ENCODE results near the gene VSTM2L. TPM values are rescaled to one million over a fixed set of nuclear protein-coding genes. Genes with fewer than 3 reads are reported as not detected.
A peak's percentile ranks its signal among the peaks of the same experiment; 100 is the strongest.

The VSTM2L gene
- total and polyA plus RNA-seq, 2 of the 13 experiments (the other 11 are each of a cell fraction or from before 2014, with no cell fraction given) = not detected

DNA sequence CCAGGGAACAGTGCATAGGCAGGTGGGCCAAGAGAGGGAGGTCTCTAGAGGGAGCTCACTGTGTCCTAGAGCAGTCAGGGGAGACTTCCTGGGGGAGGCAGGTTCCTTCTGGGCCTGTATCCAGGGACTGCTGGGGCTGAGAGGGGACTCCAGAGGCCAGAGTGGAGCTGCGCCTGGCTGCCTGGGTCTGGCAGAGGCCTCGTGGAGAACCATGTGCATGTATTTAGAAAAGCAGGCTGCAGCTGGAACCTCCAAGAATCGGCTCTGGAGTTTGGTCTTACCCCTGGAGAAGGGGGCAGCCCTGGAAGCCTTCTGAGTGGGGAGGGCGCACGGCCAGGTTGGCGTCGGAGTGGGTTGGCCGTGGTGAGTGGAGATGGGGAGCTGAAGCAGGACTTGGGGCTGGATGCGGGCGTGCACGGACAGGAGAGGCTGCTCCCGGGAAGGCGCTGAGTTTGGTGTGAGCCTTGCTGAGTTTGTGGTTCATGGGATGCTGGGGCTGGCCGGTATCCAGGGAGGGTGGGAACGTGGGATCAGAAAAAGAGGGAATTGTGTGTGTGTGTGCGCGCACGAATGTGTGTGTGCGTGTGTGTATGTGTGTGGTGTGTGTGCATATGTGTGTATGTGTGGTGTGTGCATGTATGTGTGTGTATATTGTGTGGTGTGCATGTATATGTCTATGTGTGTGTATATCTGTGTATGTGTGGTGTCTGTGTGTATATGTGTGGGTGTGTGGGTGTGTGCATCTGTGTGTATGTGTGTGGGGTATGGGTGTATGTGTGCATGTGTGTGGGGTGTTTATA lies 10.8 kb downstream of the VSTM2L start (continued):
- TF ChIP-seq, protein P1, sequence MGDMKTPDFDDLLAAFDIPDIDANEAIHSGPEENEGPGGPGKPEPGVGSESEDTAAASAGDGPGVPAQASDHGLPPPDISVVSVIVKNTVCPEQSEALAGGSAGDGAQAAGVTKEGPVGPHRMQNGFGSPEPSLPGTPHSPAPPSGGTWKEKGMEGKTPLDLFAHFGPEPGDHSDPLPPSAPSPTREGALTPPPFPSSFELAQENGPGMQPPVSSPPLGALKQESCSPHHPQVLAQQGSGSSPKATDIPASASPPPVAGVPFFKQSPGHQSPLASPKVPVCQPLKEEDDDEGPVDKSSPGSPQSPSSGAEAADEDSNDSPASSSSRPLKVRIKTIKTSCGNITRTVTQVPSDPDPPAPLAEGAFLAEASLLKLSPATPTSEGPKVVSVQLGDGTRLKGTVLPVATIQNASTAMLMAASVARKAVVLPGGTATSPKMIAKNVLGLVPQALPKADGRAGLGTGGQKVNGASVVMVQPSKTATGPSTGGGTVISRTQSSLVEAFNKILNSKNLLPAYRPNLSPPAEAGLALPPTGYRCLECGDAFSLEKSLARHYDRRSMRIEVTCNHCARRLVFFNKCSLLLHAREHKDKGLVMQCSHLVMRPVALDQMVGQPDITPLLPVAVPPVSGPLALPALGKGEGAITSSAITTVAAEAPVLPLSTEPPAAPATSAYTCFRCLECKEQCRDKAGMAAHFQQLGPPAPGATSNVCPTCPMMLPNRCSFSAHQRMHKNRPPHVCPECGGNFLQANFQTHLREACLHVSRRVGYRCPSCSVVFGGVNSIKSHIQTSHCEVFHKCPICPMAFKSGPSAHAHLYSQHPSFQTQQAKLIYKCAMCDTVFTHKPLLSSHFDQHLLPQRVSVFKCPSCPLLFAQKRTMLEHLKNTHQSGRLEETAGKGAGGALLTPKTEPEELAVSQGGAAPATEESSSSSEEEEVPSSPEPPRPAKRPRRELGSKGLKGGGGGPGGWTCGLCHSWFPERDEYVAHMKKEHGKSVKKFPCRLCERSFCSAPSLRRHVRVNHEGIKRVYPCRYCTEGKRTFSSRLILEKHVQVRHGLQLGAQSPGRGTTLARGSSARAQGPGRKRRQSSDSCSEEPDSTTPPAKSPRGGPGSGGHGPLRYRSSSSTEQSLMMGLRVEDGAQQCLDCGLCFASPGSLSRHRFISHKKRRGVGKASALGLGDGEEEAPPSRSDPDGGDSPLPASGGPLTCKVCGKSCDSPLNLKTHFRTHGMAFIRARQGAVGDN (CRISPR knock-in tag; IDR thresholded peaks at IDR 0.05) = peak; percentile 39; the same call in 1 of the 2 replicates
- TF ChIP-seq RFXANK (CRISPR knock-in tag; IDR thresholded peaks at IDR 0.05) = no peak
- TF ChIP-seq PITX1 (CRISPR knock-in tag; IDR thresholded peaks at IDR 0.05) = no peak
- no peak for TF ChIP-seq ELF3 (CRISPR knock-in tag; IDR thresholded peaks at IDR 0.05)
- TF ChIP-seq SKI (IDR thresholded peaks at IDR 0.05; ENCODE audit: partially characterized antibody) = no peak
- TF ChIP-seq STAT5B (CRISPR knock-in tag; IDR thresholded peaks at IDR 0.05) = no peak
- TF ChIP-seq, protein P2, sequence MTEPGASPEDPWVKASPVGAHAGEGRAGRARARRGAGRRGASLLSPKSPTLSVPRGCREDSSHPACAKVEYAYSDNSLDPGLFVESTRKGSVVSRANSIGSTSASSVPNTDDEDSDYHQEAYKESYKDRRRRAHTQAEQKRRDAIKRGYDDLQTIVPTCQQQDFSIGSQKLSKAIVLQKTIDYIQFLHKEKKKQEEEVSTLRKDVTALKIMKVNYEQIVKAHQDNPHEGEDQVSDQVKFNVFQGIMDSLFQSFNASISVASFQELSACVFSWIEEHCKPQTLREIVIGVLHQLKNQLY (CRISPR knock-in tag; IDR thresholded peaks at IDR 0.05) = no peak
- TF ChIP-seq, protein P3, sequence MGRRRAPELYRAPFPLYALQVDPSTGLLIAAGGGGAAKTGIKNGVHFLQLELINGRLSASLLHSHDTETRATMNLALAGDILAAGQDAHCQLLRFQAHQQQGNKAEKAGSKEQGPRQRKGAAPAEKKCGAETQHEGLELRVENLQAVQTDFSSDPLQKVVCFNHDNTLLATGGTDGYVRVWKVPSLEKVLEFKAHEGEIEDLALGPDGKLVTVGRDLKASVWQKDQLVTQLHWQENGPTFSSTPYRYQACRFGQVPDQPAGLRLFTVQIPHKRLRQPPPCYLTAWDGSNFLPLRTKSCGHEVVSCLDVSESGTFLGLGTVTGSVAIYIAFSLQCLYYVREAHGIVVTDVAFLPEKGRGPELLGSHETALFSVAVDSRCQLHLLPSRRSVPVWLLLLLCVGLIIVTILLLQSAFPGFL (CRISPR knock-in tag; IDR thresholded peaks at IDR 0.05) = no peak
- no peak for TF ChIP-seq KLF15 (CRISPR knock-in tag; IDR thresholded peaks at IDR 0.05; ENCODE audit: borderline replicate concordance)
- no peak for TF ChIP-seq SUZ12 (IDR thresholded peaks at IDR 0.05; ENCODE audit: low read depth, low read length)
- TF ChIP-seq, protein P4, sequence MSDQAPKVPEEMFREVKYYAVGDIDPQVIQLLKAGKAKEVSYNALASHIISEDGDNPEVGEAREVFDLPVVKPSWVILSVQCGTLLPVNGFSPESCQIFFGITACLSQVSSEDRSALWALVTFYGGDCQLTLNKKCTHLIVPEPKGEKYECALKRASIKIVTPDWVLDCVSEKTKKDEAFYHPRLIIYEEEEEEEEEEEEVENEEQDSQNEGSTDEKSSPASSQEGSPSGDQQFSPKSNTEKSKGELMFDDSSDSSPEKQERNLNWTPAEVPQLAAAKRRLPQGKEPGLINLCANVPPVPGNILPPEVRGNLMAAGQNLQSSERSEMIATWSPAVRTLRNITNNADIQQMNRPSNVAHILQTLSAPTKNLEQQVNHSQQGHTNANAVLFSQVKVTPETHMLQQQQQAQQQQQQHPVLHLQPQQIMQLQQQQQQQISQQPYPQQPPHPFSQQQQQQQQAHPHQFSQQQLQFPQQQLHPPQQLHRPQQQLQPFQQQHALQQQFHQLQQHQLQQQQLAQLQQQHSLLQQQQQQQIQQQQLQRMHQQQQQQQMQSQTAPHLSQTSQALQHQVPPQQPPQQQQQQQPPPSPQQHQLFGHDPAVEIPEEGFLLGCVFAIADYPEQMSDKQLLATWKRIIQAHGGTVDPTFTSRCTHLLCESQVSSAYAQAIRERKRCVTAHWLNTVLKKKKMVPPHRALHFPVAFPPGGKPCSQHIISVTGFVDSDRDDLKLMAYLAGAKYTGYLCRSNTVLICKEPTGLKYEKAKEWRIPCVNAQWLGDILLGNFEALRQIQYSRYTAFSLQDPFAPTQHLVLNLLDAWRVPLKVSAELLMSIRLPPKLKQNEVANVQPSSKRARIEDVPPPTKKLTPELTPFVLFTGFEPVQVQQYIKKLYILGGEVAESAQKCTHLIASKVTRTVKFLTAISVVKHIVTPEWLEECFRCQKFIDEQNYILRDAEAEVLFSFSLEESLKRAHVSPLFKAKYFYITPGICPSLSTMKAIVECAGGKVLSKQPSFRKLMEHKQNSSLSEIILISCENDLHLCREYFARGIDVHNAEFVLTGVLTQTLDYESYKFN (CRISPR knock-in tag; conservative IDR thresholded peaks at IDR 0.05) = no peak
- TF ChIP-seq, protein P5, sequence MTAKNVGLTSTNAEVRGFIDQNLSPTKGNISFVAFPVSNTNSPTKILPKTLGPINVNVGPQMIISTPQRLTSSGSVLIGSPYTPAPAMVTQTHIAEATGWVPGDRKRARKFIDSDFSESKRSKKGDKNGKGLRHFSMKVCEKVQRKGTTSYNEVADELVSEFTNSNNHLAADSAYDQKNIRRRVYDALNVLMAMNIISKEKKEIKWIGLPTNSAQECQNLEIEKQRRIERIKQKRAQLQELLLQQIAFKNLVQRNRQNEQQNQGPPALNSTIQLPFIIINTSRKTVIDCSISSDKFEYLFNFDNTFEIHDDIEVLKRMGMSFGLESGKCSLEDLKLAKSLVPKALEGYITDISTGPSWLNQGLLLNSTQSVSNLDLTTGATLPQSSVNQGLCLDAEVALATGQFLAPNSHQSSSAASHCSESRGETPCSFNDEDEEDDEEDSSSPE (CRISPR knock-in tag; IDR thresholded peaks at IDR 0.05) = no peak
- no peak for TF ChIP-seq ZNF850 (CRISPR knock-in tag; conservative IDR thresholded peaks at IDR 0.05)
- no peak for TF ChIP-seq ZNF225 (CRISPR knock-in tag; IDR thresholded peaks at IDR 0.05)

All from HepG2 (cell line).